PC-3 (cell line): ENCODE data around the gene GRB7.

ENCODE experiments used
- CTCF ChIP-seq: fragments of 300-600 bp; sonication (generic); conservative IDR thresholded peaks from 2 replicates; pipeline ENCODE4 v1.5.1; 2017; ENCODE audit warnings: antibody characterized with exemption, low read depth, mild to moderate bottlenecking, low read length
- EZH2 ChIP-seq: fragments of 300-600 bp; sonication (generic); IDR thresholded peaks from one replicate; pipeline ENCODE4 v1.6.1; 2017; ENCODE audit warnings: antibody characterized with exemption, mild to moderate bottlenecking, low read length; ENCODE audit not compliant: unreplicated experiment
- EZH2phosphoT487 ChIP-seq: fragments of 300-600 bp; sonication (generic); IDR thresholded peaks from 2 replicates; pipeline ENCODE4 v1.6.1; 2018; ENCODE audit warnings: mild to moderate bottlenecking, antibody characterized with exemption, low read length, borderline replicate concordance

GRCh38 chr17:39794249-39794970 is 56.7 kb downstream of the GRB7 start:
- TF ChIP-seq CTCF: no peak
- TF ChIP-seq EZH2: no peak
- no peak for TF ChIP-seq EZH2phosphoT487
